Right atrium auricular region (tissue), 2 donors: Measurements from ENCODE around the gene TSC22D3. TPM values are rescaled to one million over a fixed set of nuclear protein-coding genes. Genes with fewer than 3 reads are reported as not detected.
"Not testable (repeated sequence)": the region's sequence is repeated elsewhere in the genome, so short reads cannot be mapped to it uniquely, and the experiment has no call there.

Experiments
- DNase-seq: peaks from one replicate; pipeline ENCODE4 v3.0.0-alpha.2; 2019; ENCODE audit warnings: low spot score
- H3K27ac ChIP-seq, 2 donors: fragments of 200-600 bp; sonication (generic); 1 replicate in 1 of 2; 2 replicates in 1 of 2; pipeline ENCODE4 v1.5.1; 2016 to 2019
- H3K27me3 ChIP-seq, 2 donors: fragments of 200-600 bp; sonication (generic); one replicate each; pipeline versions ENCODE4 v1.5.1 to v1.6.0; 2017 to 2019
- H3K36me3 ChIP-seq: fragments of 200-600 bp; sonication (generic); one replicate; pipeline ENCODE4 v1.5.1; 2016
- H3K4me1 ChIP-seq, 2 donors: fragments of 200-600 bp; sonication (generic); one replicate each; pipeline versions ENCODE4 v1.5.1 to v1.6.0; 2017 to 2019
- H3K4me3 ChIP-seq, 2 donors: fragments of 200-600 bp; sonication (generic); 1 replicate in 1 of 2; 2 replicates in 1 of 2; pipeline ENCODE4 v1.5.1; 2017 to 2019; ENCODE audit warnings: mild to moderate bottlenecking in 1 of 2, moderate library complexity in 1 of 2
- H3K9me3 ChIP-seq, 2 donors: fragments of 200-600 bp; sonication (generic); one replicate each; pipeline ENCODE4 v1.5.1; 2019
- CTCF ChIP-seq, 2 donors: fragments of 200-600 bp; sonication (generic); IDR thresholded peaks; one replicate each; pipeline ENCODE4 v1.5.1; 2019; ENCODE audit warnings: antibody characterized with exemption in 2 of 2
- total RNA-seq, 2 donors: library from RNA; depleted of rRNA; stranded (reverse); fragments of >200 nt; gene quantifications; one replicate each; pipeline ENCODE4 v1.1.0, GENCODE V29; 2016

TSC22D3 gene
- 100 to 1,000 TPM; 184 to 193 TPM for total RNA-seq

GRCh38 chrX:107775734-107776511 is at the start of gene TSC22D3:
Gene TSC22D3 (minus strand): TSS chrX:107775787. CDS start chrX:107775419, 368 bp downstream.
- TF ChIP-seq CTCF (IDR thresholded peaks at IDR 0.05) = peak in 1 of 2 donors; percentile 27
- peak within 1 kb of the TSS; percentile 33 to 56 for H3K4me3 ChIP-seq
- H3K27ac ChIP-seq = peak within 1 kb of the TSS; percentile 77 to 78
- DNase-seq = peak; percentile 86
- peaks cover 0 to 12% of the 10 kb centered on the region in 2 donors for H3K4me1 ChIP-seq
- H3K36me3 ChIP-seq = no peaks in the 10 kb centered on the region
- H3K27me3 ChIP-seq = no peaks in the 10 kb centered on the region
- no peaks in the 10 kb centered on the region for H3K9me3 ChIP-seq

GRCh38 chrX:107823456-107823855 is 47.9 kb upstream of the TSC22D3 start:
- H3K27ac ChIP-seq = no peak overlapping the region
- no peak for TF ChIP-seq CTCF (IDR thresholded peaks at IDR 0.05)

DNA sequence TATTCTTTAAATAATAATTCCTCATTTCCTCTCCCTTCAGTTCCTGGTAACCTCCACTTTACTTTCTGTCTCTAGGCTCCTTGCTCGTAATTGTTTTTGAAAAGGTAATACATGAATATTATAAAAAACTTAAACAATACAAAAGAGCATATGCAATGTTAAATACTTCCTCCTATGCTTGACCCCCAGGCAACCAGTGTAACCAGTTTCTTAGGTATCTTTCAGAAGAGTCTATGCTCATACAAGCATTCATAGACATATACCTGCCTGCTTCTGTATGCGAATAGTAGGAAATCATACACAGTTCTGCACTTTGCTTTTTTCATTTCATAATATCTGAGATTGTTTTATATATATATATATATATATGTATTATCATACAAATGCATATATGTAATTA is 47.5 kb upstream of the TSC22D3 start:
- no peaks in the 10 kb centered on the region for H3K27me3 ChIP-seq
- H3K9me3 ChIP-seq = peaks cover 0 to 18% of the 10 kb centered on the region in 2 donors
- H3K36me3 ChIP-seq = no peaks in the 10 kb centered on the region
- no peaks in the 10 kb centered on the region for H3K4me1 ChIP-seq
- no peak for TF ChIP-seq CTCF (IDR thresholded peaks at IDR 0.05)
- DNase-seq = no peak
- H3K4me3 ChIP-seq = no peak overlapping the region
- H3K27ac ChIP-seq = no peak overlapping the region

More at GRCh38 chrX:107823456-107823855, 47.9 kb upstream of the TSC22D3 start:
- no peaks in the 10 kb centered on the region for H3K4me1 ChIP-seq
- H3K27me3 ChIP-seq = no peaks in the 10 kb centered on the region
- H3K4me3 ChIP-seq = no peak overlapping the region
- no peak for DNase-seq
- H3K36me3 ChIP-seq = no peaks in the 10 kb centered on the region
- peaks cover 0 to 14% of the 10 kb centered on the region in 2 donors for H3K9me3 ChIP-seq

- Histone ChIP-seq H3K4me1 (no peaks in the 10 kb centered on the region), H3K9me3 (peaks cover 0 to 26% of the 10 kb centered on the region in 2 donors), H3K36me3 (no peaks in the 10 kb centered on the region), H3K27me3 (no peaks in the 10 kb centered on the region), H3K4me3 (no peak overlapping the region), H3K27ac (no peak overlapping the region)
- no peak for TF ChIP-seq CTCF (IDR thresholded peaks at IDR 0.05)
- no peak for DNase-seq
These were observed 43.4 kb upstream of the TSC22D3 start for GRCh38 chrX:107818900-107819521.

DNA sequence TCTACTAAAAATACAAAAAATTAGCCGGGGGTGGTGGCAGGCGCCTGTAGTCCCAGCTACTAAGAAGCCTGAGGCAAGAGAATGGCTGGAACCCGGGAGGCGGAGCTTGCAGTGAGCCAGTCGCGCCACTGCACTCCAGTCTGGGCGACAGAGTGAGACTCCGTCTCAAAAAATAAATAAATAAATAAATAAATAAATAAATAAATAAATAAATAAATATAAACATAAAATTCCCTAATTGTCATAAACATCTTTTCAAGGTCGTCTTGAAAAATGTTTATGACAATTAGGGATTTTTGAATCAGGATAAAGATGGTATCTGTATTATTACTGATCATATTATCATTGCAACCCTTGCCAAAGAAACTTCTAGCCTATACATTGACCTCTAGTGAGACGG is 34.5 kb upstream of the TSC22D3 start:
- H3K27ac ChIP-seq, H3K36me3 ChIP-seq, H3K27me3 ChIP-seq, H3K4me1 ChIP-seq, H3K4me3 ChIP-seq, DNase-seq, H3K9me3 ChIP-seq: not testable (repeated sequence)

DNA sequence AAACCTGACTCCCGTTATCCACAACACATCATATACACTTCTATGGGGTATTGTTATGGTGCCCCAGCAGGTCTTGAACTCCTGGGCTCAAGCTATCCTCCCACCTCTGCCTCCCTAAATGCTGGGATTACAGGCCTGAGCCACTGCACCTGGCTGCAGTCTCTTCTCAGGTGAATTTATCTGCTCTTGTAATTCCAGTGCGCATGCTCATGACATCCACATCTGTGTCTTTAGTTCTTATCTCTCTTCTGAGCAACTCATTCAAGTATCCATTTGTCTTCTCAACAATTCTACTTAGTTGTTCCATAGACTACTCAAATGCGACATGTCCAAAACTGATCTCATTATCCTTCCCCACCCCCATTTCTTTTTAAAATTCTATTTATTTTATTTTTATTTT is 29.6 kb upstream of the TSC22D3 start:
- Histone ChIP-seq H3K27me3 (no peaks in the 10 kb centered on the region), H3K36me3 (no peaks in the 10 kb centered on the region), H3K27ac (no peak overlapping the region), H3K4me1 (no peaks in the 10 kb centered on the region), H3K4me3 (no peak overlapping the region), H3K9me3 (peaks cover 0 to 27% of the 10 kb centered on the region in 2 donors)
- no peak for TF ChIP-seq CTCF (IDR thresholded peaks at IDR 0.05)
- DNase-seq = no peak
